HepG2 (cell line): ENCODE results near the gene RSPH1. TPM values are rescaled to one million over a fixed set of nuclear protein-coding genes. Genes with fewer than 3 reads are reported as not detected.

Experiments
- ATAC-seq: fragments of 200-7000 bp; cut with Tn5 transposase; 3 replicates; pipeline ENCODE4 v1.9.1; 2020; ENCODE audit warnings: mild to moderate bottlenecking, moderate library complexity
- BruUV-seq: library from RNA; stranded (reverse); fragments of 400-500 nt; replicated peaks from 2 replicates; lab custom pipeline; 2021; lab: Mats Ljungman, UMichigan
- CTCF ChIA-PET: fragments of 300-600 bp; formaldehyde crosslinking; extraction: SDS; loops from one replicate; lab custom pipeline; 2021; ENCODE audit warnings: low total read pairs, inconsistent platforms, low intra/inter-chr PET ratio; lab: Yijun Ruan, JAX
- POLR2A ChIA-PET: fragments of 350-600 bp; sonication (Branson Sonifier 250); formaldehyde crosslinking; loops from one replicate; lab custom pipeline; 2020; ENCODE audit warnings: antibody characterized with exemption, inconsistent platforms; lab: Yijun Ruan, JAX
- DNase-seq: peaks from one replicate; pipeline ENCODE4 v3.0.0-alpha.2; 2015; ENCODE audit warnings: low spot score
- FAIRE-seq: peaks from 3 replicates; lab custom pipeline; 2011; peaks lifted over from hg19 to GRCh38; lab: Jason Lieb, UNC
- H2AFZ ChIP-seq: one replicate; pipeline ENCODE4 v1.6.1; 2011; ENCODE audit warnings: low read length, inconsistent platforms
- H3K27ac ChIP-seq: fragments of 300-600 bp; 3 replicates; pipeline ENCODE4 v1.8.0; 2011; ENCODE audit warnings: mixed run types, mild to moderate bottlenecking, mixed read lengths, low read length, inconsistent platforms; ENCODE audit not compliant: insufficient read depth; ENCODE audit errors: extremely low read length
- H3K27me3 ChIP-seq, 2 experiments: fragments of 200-600 bp in 1 of 2; 2 replicates in 1 of 2; 3 replicates in 1 of 2; pipeline versions ENCODE4 v1.6.0 to v1.8.0; 2011; ENCODE audit warnings: low read length in 2 of 2, mild to moderate bottlenecking in 2 of 2, moderate library complexity in 2 of 2, inconsistent platforms in 1 of 2; ENCODE audit not compliant: insufficient read depth in 2 of 2, control insufficient read depth in 1 of 2
- H3K36me3 ChIP-seq, 2 experiments: fragments of 200-600 bp in 1 of 2; replicated peaks in 1 of 2; 2 replicates in 1 of 2; 3 replicates in 1 of 2; pipeline versions ENCODE4 v1.5.1 to v1.8.0; 2011; ENCODE audit warnings: low read length in 2 of 2, inconsistent platforms in 1 of 2; ENCODE audit not compliant: insufficient read depth in 2 of 2, control insufficient read depth in 1 of 2
- H3K4me1 ChIP-seq: 2 replicates; pipeline ENCODE4 v1.5.1; 2012; ENCODE audit warnings: low read length, inconsistent platforms; ENCODE audit not compliant: insufficient read depth
- H3K4me2 ChIP-seq: 2 replicates; pipeline ENCODE4 v1.6.0; 2011; ENCODE audit warnings: low read depth, low read length, inconsistent platforms
- H3K4me3 ChIP-seq, 3 experiments: fragments of 200-600 bp in 1 of 3; sonication (generic), shearing (Covaris generic) in 1 of 3; replicated peaks in 1 of 3; 2 replicates each; pipeline ENCODE4 v1.5.1; 2011 to 2016; ENCODE audit warnings: low read length in 3 of 3, inconsistent platforms in 2 of 3, low read depth in 2 of 3, mild to moderate bottlenecking in 2 of 3, control low read depth in 1 of 3, mixed read lengths in 1 of 3; ENCODE audit not compliant: insufficient read depth in 1 of 3
- H3K79me2 ChIP-seq: one replicate; pipeline ENCODE4 v1.6.1; 2011; ENCODE audit warnings: low read length, inconsistent platforms; ENCODE audit not compliant: insufficient read depth
- H3K9ac ChIP-seq: 2 replicates; pipeline ENCODE4 v1.6.0; 2011; ENCODE audit warnings: mild to moderate bottlenecking, low read depth, low read length, inconsistent platforms; ENCODE audit not compliant: insufficient read depth
- H3K9me3 ChIP-seq: 2 replicates; pipeline ENCODE4 v1.5.1; 2012; ENCODE audit warnings: mild to moderate bottlenecking, low read length
- H4K20me1 ChIP-seq: 2 replicates; pipeline ENCODE4 v1.6.0; 2011; ENCODE audit warnings: inconsistent platforms, mild to moderate bottlenecking, low read length, moderate library complexity; ENCODE audit not compliant: insufficient read depth
- CTCF ChIP-seq: sonication (generic); formaldehyde crosslinking; IDR thresholded peaks from 2 replicates; pipeline ENCODE4 v1.5.0; 2020; ENCODE audit warnings: mild to moderate bottlenecking, missing genetic modification reagents, moderate library complexity
- FOXO1 ChIP-seq: sonication (generic); formaldehyde crosslinking; IDR thresholded peaks from 2 replicates; pipeline ENCODE4 v1.4.0; 2020; ENCODE audit warnings: missing genetic modification reagents
- GLI4 ChIP-seq: sonication (generic); formaldehyde crosslinking; IDR thresholded peaks from 2 replicates; pipeline ENCODE4 v1.5.1; 2020; ENCODE audit warnings: missing genetic modification reagents, mild to moderate bottlenecking, moderate library complexity, borderline replicate concordance
- HNRNPLL ChIP-seq: fragments of 200-400 bp; formaldehyde crosslinking; IDR thresholded peaks from 2 replicates; pipeline ENCODE4 v1.6.1; 2017; ENCODE audit warnings: mild to moderate bottlenecking, low read depth, low read length; ENCODE audit not compliant: poor library complexity, severe bottlenecking
- JUNB ChIP-seq: sonication (generic); formaldehyde crosslinking; IDR thresholded peaks from 2 replicates; pipeline ENCODE4 v1.8.0; 2022; ENCODE audit warnings: missing genetic modification reagents, mild to moderate bottlenecking, borderline replicate concordance
- POLR2AphosphoS5 ChIP-seq: IDR thresholded peaks from 2 replicates; pipeline ENCODE4 v1.6.1; 2012; ENCODE audit warnings: low read depth, low read length
- PRDM15 ChIP-seq: sonication (generic); formaldehyde crosslinking; IDR thresholded peaks from 2 replicates; pipeline ENCODE4 v1.4.0; 2020; ENCODE audit warnings: missing genetic modification reagents
- RBM22 ChIP-seq: fragments of 200-400 bp; formaldehyde crosslinking; optimal IDR thresholded peaks from 2 replicates; pipeline ENCODE3; 2017; ENCODE audit warnings: mild to moderate bottlenecking, low read length, moderate library complexity
- SPEN ChIP-seq: sonication (generic); formaldehyde crosslinking; IDR thresholded peaks from 2 replicates; pipeline ENCODE4 v1.5.1; 2020; ENCODE audit warnings: low read depth, mild to moderate bottlenecking, missing genetic modification reagents
- THYN1 ChIP-seq: sonication (generic); formaldehyde crosslinking; IDR thresholded peaks from 2 replicates; pipeline ENCODE4 v1.8.1; 2023; ENCODE audit warnings: low read depth, mild to moderate bottlenecking, moderate library complexity, missing genetic modification reagents, borderline replicate concordance
- ZMAT5 ChIP-seq: sonication (generic); formaldehyde crosslinking; IDR thresholded peaks from 2 replicates; pipeline ENCODE4 v1.5.0; 2020; ENCODE audit warnings: mild to moderate bottlenecking, low read depth, missing genetic modification reagents, borderline replicate concordance
- ZNF362 ChIP-seq: sonication (generic); formaldehyde crosslinking; IDR thresholded peaks from 2 replicates; pipeline ENCODE4 v1.4.0; 2020; ENCODE audit warnings: missing genetic modification reagents, mild to moderate bottlenecking, borderline replicate concordance
- ZNF720 ChIP-seq: sonication (generic); formaldehyde crosslinking; IDR thresholded peaks from 2 replicates; pipeline ENCODE4 v1.4.0; 2020; ENCODE audit warnings: missing genetic modification reagents
- ZNF75D ChIP-seq: sonication (generic); formaldehyde crosslinking; IDR thresholded peaks from 2 replicates; pipeline ENCODE4 v1.8.1; 2023; ENCODE audit warnings: missing genetic modification reagents, mild to moderate bottlenecking, borderline replicate concordance
- ZNF781 ChIP-seq: sonication (generic); formaldehyde crosslinking; IDR thresholded peaks from 2 replicates; pipeline ENCODE4 v1.5.1; 2020; ENCODE audit warnings: borderline replicate concordance, mild to moderate bottlenecking, missing genetic modification reagents; ENCODE audit errors: not compliant biosample characterization
- ZNF891 ChIP-seq: sonication (generic); formaldehyde crosslinking; IDR thresholded peaks from 2 replicates; pipeline ENCODE4 v1.5.0; 2020; ENCODE audit warnings: mild to moderate bottlenecking, missing genetic modification reagents
- WGBS: methylation state at CpG from one replicate; pipeline ENCODE4 v1.1.6; 2017; ENCODE audit warnings: low lambda C conversion rate; 5-methylcytosine and 5-hydroxymethylcytosine counted together
- in situ Hi-C: cut with HindIII; loops from 2 replicates; pipeline ENCODE4 v1.10.0; 2017; ENCODE audit warnings: low pct_unique_long_range_greater_than_20kb; ENCODE audit not compliant: extremely low pct_ligation_motif_present
- intact Hi-C: fragments of 100-400 bp; cut with micrococcal nuclease; formaldehyde crosslinking; loops from one replicate; pipeline ENCODE4 v1.10.0; 2022; ENCODE audit not compliant: unreplicated experiment
- polyA plus RNA-seq, 8 experiments: library from polyadenylated mRNA; depleted of rRNA in 3 of 8; stranded (reverse) in 7 of 8; unstranded in 1 of 8; fragments of >200 nt; fragmentation: Illumina TruSeq in 4 of 8; extraction: Trizol in 4 of 8; gene quantifications; 2 replicates each; pipeline versions ENCODE4 v1.2.1 to v1.2.3, GENCODE V29; 2011 to 2016; ENCODE audit warnings: low read depth in 4 of 8, missing spikeins in 1 of 8, mixed read lengths in 1 of 8; ENCODE audit not compliant: insufficient read depth in 1 of 8
- total RNA-seq, 5 experiments: library from RNA; depleted of rRNA; stranded (reverse); fragments of >200 nt; fragmentation: Illumina TruSeq; extraction: Trizol; gene quantifications; 2 replicates each; pipeline ENCODE4 v1.2.3, GENCODE V29; 2016; ENCODE audit warnings: low read depth in 1 of 5

RSPH1 gene
- total and polyA plus RNA-seq, 2 of the 13 experiments (the other 11 are each of a cell fraction or from before 2014, with no cell fraction given) = not detected

- H3K79me2 ChIP-seq = no peaks in the 10 kb centered on the region
- in situ Hi-C loops (no loop called here), intact Hi-C loops (no loop called here)
- H3K36me3 ChIP-seq = no peaks in the 10 kb centered on the region
- FAIRE-seq (no peak), ATAC-seq (no peak), DNase-seq (no peak)
- H3K4me2 ChIP-seq = no peak overlapping the region
- POLR2A ChIA-PET = no interaction called here
- H3K4me1 ChIP-seq = no peaks in the 10 kb centered on the region
- WGBS = 26% methylated on average over 6 of the region's 10 CpGs
- H3K9ac ChIP-seq = no peak overlapping the region
- BruUV-seq = no TSS peak
- H3K27me3 ChIP-seq = peaks cover 0 to 3% of the 10 kb centered on the region in 2 experiments; a peak in 2 of 5 replicates
- no peak overlapping the region for H2AFZ ChIP-seq
- H4K20me1 ChIP-seq = no peaks in the 10 kb centered on the region
- H3K4me3 ChIP-seq = no peak overlapping the region
- H3K9me3 ChIP-seq = no peaks in the 10 kb centered on the region
- no peak overlapping the region for H3K27ac ChIP-seq
- CTCF ChIA-PET = no interaction called here
- TF ChIP-seq SPEN (no peak), ZNF75D (no peak), GLI4 (CRISPR knock-in tag) (no peak), ZMAT5 (no peak), POLR2AphosphoS5 (no peak), ZNF362 (CRISPR knock-in tag) (no peak), THYN1 (CRISPR knock-in tag) (no peak), RBM22 (no peak), JUNB (CRISPR knock-in tag) (no peak), CTCF (CRISPR knock-in tag) (no peak), FOXO1 (CRISPR knock-in tag) (no peak), PRDM15 (CRISPR knock-in tag) (no peak), ZNF891 (no peak), ZNF720 (CRISPR knock-in tag) (no peak), ZNF781 (no peak), HNRNPLL (no peak)
Observed at GRCh38 chr21:42538479-42539275, 42.7 kb upstream of the RSPH1 start.
